GM23338 (cell line): Measurements from ENCODE around the gene SOS1. TPM values are rescaled to one million over a fixed set of nuclear protein-coding genes. Genes with fewer than 3 reads are reported as not detected.

ENCODE experiments used
- ATAC-seq: fragments of 200-7000 bp; cut with Tn5 transposase; 3 replicates; pipeline ENCODE4 v1.9.1; 2020
- DNase-seq: peaks from one replicate; pipeline ENCODE4 v3.0.0-alpha.2; 2015; ENCODE audit warnings: low spot score
- H2AFZ ChIP-seq: fragments of 200-600 bp; sonication (generic); 2 replicates; pipeline ENCODE4 v1.8.0; 2016; ENCODE audit warnings: antibody characterized with exemption, mild to moderate bottlenecking, moderate library complexity
- H3F3A ChIP-seq: fragments of 200-600 bp; sonication (generic); replicated peaks from 2 replicates; pipeline ENCODE4 v1.8.0; 2017; ENCODE audit warnings: antibody characterized with exemption, mixed run types, low read depth
- H3K27ac ChIP-seq: fragments of 200-600 bp; sonication (generic); 2 replicates; pipeline ENCODE4 v1.6.1; 2016; ENCODE audit warnings: low read depth
- H3K27me3 ChIP-seq: fragments of 200-600 bp; sonication (generic); 2 replicates; pipeline ENCODE4 v1.8.0; 2016; ENCODE audit warnings: mild to moderate bottlenecking, mixed run types, moderate library complexity; ENCODE audit not compliant: insufficient read depth
- H3K36me3 ChIP-seq: fragments of 200-600 bp; sonication (generic); 2 replicates; pipeline ENCODE4 v1.8.0; 2016; ENCODE audit warnings: mild to moderate bottlenecking; ENCODE audit not compliant: insufficient read depth
- H3K4me1 ChIP-seq: fragments of 200-600 bp; sonication (generic); 2 replicates; pipeline ENCODE4 v1.8.0; 2016; ENCODE audit warnings: mild to moderate bottlenecking, moderate library complexity; ENCODE audit not compliant: insufficient read depth
- H3K4me2 ChIP-seq: fragments of 200-600 bp; sonication (generic); 2 replicates; pipeline ENCODE4 v1.7.1; 2017; ENCODE audit warnings: mixed run types
- H3K4me3 ChIP-seq: fragments of 200-600 bp; sonication (generic); 2 replicates; pipeline ENCODE4 v1.6.1; 2016; ENCODE audit warnings: mixed run types
- H3K79me2 ChIP-seq: fragments of 200-600 bp; sonication (generic); replicated peaks from 2 replicates; pipeline ENCODE4 v1.8.0; 2017; ENCODE audit warnings: mild to moderate bottlenecking; ENCODE audit not compliant: insufficient read depth
- H3K9me2 ChIP-seq: fragments of 200-600 bp; sonication (generic); 2 replicates; pipeline ENCODE4 v1.8.0; 2017; ENCODE audit not compliant: insufficient read depth
- H4K20me1 ChIP-seq: fragments of 200-600 bp; sonication (generic); replicated peaks from 2 replicates; pipeline ENCODE4 v1.8.0; 2017; ENCODE audit warnings: mild to moderate bottlenecking; ENCODE audit not compliant: insufficient read depth
- H3K27ac Mint-ChIP-seq: 2 replicates; pipeline ENCODE4 v1.8.0; 2020; ENCODE audit warnings: inconsistent platforms, mild to moderate bottlenecking, moderate library complexity, mixed read lengths
- H3K27me3 Mint-ChIP-seq: 3 replicates; pipeline ENCODE4 v1.8.0; 2022; ENCODE audit warnings: low read depth, mild to moderate bottlenecking, moderate library complexity, mixed read lengths, inconsistent platforms; ENCODE audit not compliant: insufficient read depth, poor library complexity
- H3K36me3 Mint-ChIP-seq: 3 replicates; pipeline ENCODE4 v1.8.0; 2021; ENCODE audit warnings: low read depth, mild to moderate bottlenecking, inconsistent platforms, moderate library complexity, mixed read lengths
- H3K4me1 Mint-ChIP-seq: 3 replicates; pipeline ENCODE4 v1.8.0; 2020; ENCODE audit warnings: mild to moderate bottlenecking, inconsistent platforms, mixed read lengths
- H3K4me3 Mint-ChIP-seq: 3 replicates; pipeline ENCODE4 v1.8.0; 2021; ENCODE audit warnings: moderate library complexity, mild to moderate bottlenecking, inconsistent platforms, mixed read lengths
- H3K9me3 Mint-ChIP-seq: 3 replicates; pipeline ENCODE4 v1.8.0; 2020; ENCODE audit warnings: moderate library complexity, mild to moderate bottlenecking, inconsistent platforms, mixed read lengths
- CREB1 ChIP-seq: fragments of 250-450 bp; sonication (Bioruptor Pico); IDR thresholded peaks from 2 replicates; pipeline ENCODE4 v1.5.0; 2020; ENCODE audit warnings: low read depth, mild to moderate bottlenecking, moderate library complexity
- CTCF ChIP-seq, 2 experiments: fragments of 200-600 bp in 1 of 2; sonication (generic) in 1 of 2; conservative IDR thresholded peaks; 2 replicates each; pipeline versions ENCODE4 v1.5.1 to v1.6.1; 2016 to 2017; ENCODE audit warnings: antibody characterized with exemption in 2 of 2, low read depth in 2 of 2, mild to moderate bottlenecking in 2 of 2, moderate library complexity in 1 of 2
- ETS1 ChIP-seq: IDR thresholded peaks from 2 replicates; pipeline ENCODE4 v1.6.1; 2016; ENCODE audit warnings: antibody characterized with exemption
- EZH2 ChIP-seq: fragments of 200-600 bp; sonication (generic); IDR thresholded peaks from one replicate; pipeline ENCODE4 v1.8.0; 2017; ENCODE audit warnings: antibody characterized with exemption, mild to moderate bottlenecking, low read depth; ENCODE audit not compliant: unreplicated experiment
- EZH2phosphoT487 ChIP-seq: fragments of 200-600 bp; sonication (generic); IDR thresholded peaks from one replicate; pipeline ENCODE4 v1.8.1; 2018; ENCODE audit warnings: antibody characterized with exemption; ENCODE audit not compliant: unreplicated experiment
- JUNB ChIP-seq: IDR thresholded peaks from one replicate; pipeline ENCODE4 v1.6.1; 2016; ENCODE audit warnings: antibody characterized with exemption; ENCODE audit not compliant: unreplicated experiment
- NANOG ChIP-seq: IDR thresholded peaks from 2 replicates; pipeline ENCODE4 v1.6.1; 2016; ENCODE audit warnings: antibody characterized with exemption, borderline replicate concordance
- POLR2AphosphoS5 ChIP-seq: IDR thresholded peaks from 2 replicates; pipeline ENCODE4 v1.6.1; 2016; ENCODE audit warnings: antibody characterized with exemption, low read depth
- REST ChIP-seq: IDR thresholded peaks from one replicate; pipeline ENCODE4 v1.6.1; 2018; ENCODE audit warnings: antibody characterized with exemption; ENCODE audit not compliant: unreplicated experiment
- STAT1 ChIP-seq: IDR thresholded peaks from one replicate; pipeline ENCODE4 v1.6.1; 2016; ENCODE audit warnings: antibody characterized with exemption; ENCODE audit not compliant: unreplicated experiment
- ZNF114 ChIP-seq: fragments of 250-450 bp; sonication (Bioruptor Pico); IDR thresholded peaks from 2 replicates; pipeline ENCODE4 v1.5.0; 2020; ENCODE audit warnings: mild to moderate bottlenecking, moderate library complexity
- ZNF331 ChIP-seq: fragments of 250-450 bp; sonication (Bioruptor Pico); IDR thresholded peaks from 2 replicates; pipeline ENCODE4 v1.5.0; 2020; ENCODE audit warnings: low read depth, mild to moderate bottlenecking, moderate library complexity
- polyA plus RNA-seq: library from polyadenylated mRNA; unstranded; fragments of >200 nt; fragmentation: Nextera tagmentation; extraction: Ambion mirVana; gene quantifications from 2 replicates; pipeline ENCODE4 v1.2.1, GENCODE V29; 2016
- total RNA-seq: library from RNA; depleted of rRNA; stranded (reverse); fragments of >200 nt; shearing (Covaris generic); gene quantifications from 2 replicates; pipeline ENCODE4 v1.2.3, GENCODE V29; 2014

Gene SOS1
- total and polyA plus RNA-seq, 2 experiments from 2014 or later: 13.4 to 21.9 TPM

GRCh38 chr2:39158351-39158750 lies 37.5 kb upstream of the SOS1 start:
- Histone ChIP-seq H2AFZ (peak overlapping the region; percentile 52), H3K9me2 (no peaks in the 10 kb centered on the region), H3F3A (no peaks in the 10 kb centered on the region), H3K79me2 (no peaks in the 10 kb centered on the region), H3K4me1 (peaks cover 4% of the 10 kb centered on the region), H4K20me1 (no peaks in the 10 kb centered on the region), H3K4me2 (no peak overlapping the region), H3K27me3 (no peaks in the 10 kb centered on the region), H3K27ac (no peak overlapping the region), H3K4me3 (no peak overlapping the region), H3K36me3 (no peaks in the 10 kb centered on the region)
- TF ChIP-seq REST: no peak
- no peak for TF ChIP-seq CTCF (conservative IDR thresholded peaks at IDR 0.05; ENCODE audit: low read depth in 2 of 2)
- TF ChIP-seq POLR2AphosphoS5: no peak
- H3K27ac Mint-ChIP-seq: no peak overlapping the region; the same call in 1 of the 2 replicates
- H3K4me1 Mint-ChIP-seq: peaks cover 3% of the 10 kb centered on the region; the same call in 2 of the 3 replicates
- H3K4me3 Mint-ChIP-seq: no peak overlapping the region
- peaks cover under 1% of the 10 kb centered on the region for H3K27me3 Mint-ChIP-seq
- no peak for DNase-seq
- no peak for ATAC-seq
- no peaks in the 10 kb centered on the region for H3K9me3 Mint-ChIP-seq
- H3K36me3 Mint-ChIP-seq: no peaks in the 10 kb centered on the region

- Mint-ChIP-seq H3K36me3 (no peaks in the 10 kb centered on the region), H3K27me3 (no peaks in the 10 kb centered on the region)
- TF ChIP-seq EZH2 (no peak), CTCF (conservative IDR thresholded peaks at IDR 0.05; ENCODE audit: low read depth in 2 of 2) (no peak), ETS1 (no peak), ZNF114 (CRISPR knock-in tag) (no peak), CREB1 (CRISPR knock-in tag) (no peak), POLR2AphosphoS5 (no peak), REST (no peak), NANOG (no peak), STAT1 (no peak), ZNF331 (CRISPR knock-in tag) (no peak), JUNB (no peak), EZH2phosphoT487 (no peak)
Observed at GRCh38 chr2:39156846-39157245, 36.0 kb upstream of the SOS1 start.

More at GRCh38 chr2:39156846-39157245, 36.0 kb upstream of the SOS1 start:
- H3K4me3 Mint-ChIP-seq: no peak overlapping the region
- ATAC-seq: no peak
- Histone ChIP-seq H2AFZ (no peak overlapping the region; the same call in 1 of the 2 replicates), H3F3A (no peaks in the 10 kb centered on the region), H3K36me3 (no peaks in the 10 kb centered on the region), H3K9me2 (no peaks in the 10 kb centered on the region), H3K79me2 (no peaks in the 10 kb centered on the region), H3K27ac (no peak overlapping the region), H3K4me3 (no peak overlapping the region), H3K4me2 (no peak overlapping the region), H3K4me1 (peaks cover 4% of the 10 kb centered on the region), H3K27me3 (no peaks in the 10 kb centered on the region), H4K20me1 (no peaks in the 10 kb centered on the region)
- no peaks in the 10 kb centered on the region for H3K9me3 Mint-ChIP-seq
- DNase-seq: no peak
- H3K27ac Mint-ChIP-seq: no peak overlapping the region
- no peaks in the 10 kb centered on the region; the same call in 1 of the 3 replicates for H3K4me1 Mint-ChIP-seq
